ENCODE measurements around the gene ENAH.

GRCh38 chr1:225652729-225653462, at the start of gene ENAH:
- TF ChIP-seq CTCF (IDR thresholded peaks at IDR 0.05; ENCODE audit: insufficient read depth, low read length, poor library complexity, severe bottlenecking) (no peak), EZH2phosphoT487 (conservative IDR thresholded peaks at IDR 0.05; ENCODE audit: low read length) (no peak)
